ENCODE results near the gene RNF180. TPM values are rescaled to one million over a fixed set of nuclear protein-coding genes. Genes with fewer than 3 reads are reported as not detected.

Gene RNF180
- total and polyA plus RNA-seq, 2 donors (not counting 1 experiment from before 2014, with no cell fraction given) = not detected

GRCh38 chr5:64210866-64211265 is 45.2 kb downstream of the RNF180 start:
- H4K20me1 ChIP-seq (ENCODE audit: control insufficient read depth, insufficient read depth, low read length, poor library complexity, severe bottlenecking) = no peaks in the 10 kb centered on the region
- H3K4me2 ChIP-seq (replicated peaks; ENCODE audit: low read depth, low read length, poor library complexity, severe bottlenecking) = no peak overlapping the region
- H3K27me3 ChIP-seq (replicated peaks in 1 of 4; ENCODE audit: control extremely low read depth in 1 of 4, control insufficient read depth in 3 of 4, insufficient read depth in 4 of 4, low read length in 3 of 4) = no peaks in the 10 kb centered on the region
- no peak for DNase-seq
- H3K9ac ChIP-seq (ENCODE audit: low read length) = no peak overlapping the region
- H2AFZ ChIP-seq (ENCODE audit: insufficient read depth, low read depth, low read length, poor library complexity, severe bottlenecking) = no peak overlapping the region
- no peaks in the 10 kb centered on the region for H3K79me2 ChIP-seq (ENCODE audit: control insufficient read depth, insufficient read depth, low read length)
- intact Hi-C loops (cut with micrococcal nuclease) = no loop called here
- Mint-ChIP-seq H3K4me1 (no peaks in the 10 kb centered on the region), H3K9me3 (ENCODE audit: insufficient read depth) (no peaks in the 10 kb centered on the region), H3K27ac (no peak overlapping the region), H3K4me3 (no peak overlapping the region), H3K27me3 (peaks cover 3% of the 10 kb centered on the region)
- CTCF ChIA-PET = no interaction called here
- H3K4me3 ChIP-seq (ENCODE audit: control extremely low read depth in 1 of 5, extremely low read depth in 1 of 5, insufficient read depth in 1 of 5, low read depth in 2 of 5, low read length in 4 of 5) = no peak overlapping the region
- H3K9me3 ChIP-seq (ENCODE audit: control extremely low read depth in 1 of 3, control insufficient read depth in 2 of 3, insufficient read depth in 1 of 3, low read length in 2 of 3) = no peaks in the 10 kb centered on the region
- no peak for ATAC-seq (ENCODE audit: low read depth)
- H3K36me3 ChIP-seq (replicated peaks in 1 of 2; ENCODE audit: control extremely low read depth in 1 of 2, control insufficient read depth in 1 of 2, extremely low read depth in 1 of 2, insufficient read depth in 2 of 2, low read length in 1 of 2) = no peaks in the 10 kb centered on the region
- H3K4me1 ChIP-seq (ENCODE audit: control insufficient read depth in 2 of 2, insufficient read depth in 2 of 2, low read length in 2 of 2) = no peaks in the 10 kb centered on the region
- POLR2A ChIA-PET = no interaction called here
- no peak overlapping the region for H3K27ac ChIP-seq (ENCODE audit: low read length in 2 of 2)
- TF ChIP-seq EZH2 (IDR thresholded peaks at IDR 0.05; ENCODE audit: borderline replicate concordance, insufficient read depth, low read depth, low read length, poor library complexity, severe bottlenecking) = no peak
- TF ChIP-seq, protein P1, sequence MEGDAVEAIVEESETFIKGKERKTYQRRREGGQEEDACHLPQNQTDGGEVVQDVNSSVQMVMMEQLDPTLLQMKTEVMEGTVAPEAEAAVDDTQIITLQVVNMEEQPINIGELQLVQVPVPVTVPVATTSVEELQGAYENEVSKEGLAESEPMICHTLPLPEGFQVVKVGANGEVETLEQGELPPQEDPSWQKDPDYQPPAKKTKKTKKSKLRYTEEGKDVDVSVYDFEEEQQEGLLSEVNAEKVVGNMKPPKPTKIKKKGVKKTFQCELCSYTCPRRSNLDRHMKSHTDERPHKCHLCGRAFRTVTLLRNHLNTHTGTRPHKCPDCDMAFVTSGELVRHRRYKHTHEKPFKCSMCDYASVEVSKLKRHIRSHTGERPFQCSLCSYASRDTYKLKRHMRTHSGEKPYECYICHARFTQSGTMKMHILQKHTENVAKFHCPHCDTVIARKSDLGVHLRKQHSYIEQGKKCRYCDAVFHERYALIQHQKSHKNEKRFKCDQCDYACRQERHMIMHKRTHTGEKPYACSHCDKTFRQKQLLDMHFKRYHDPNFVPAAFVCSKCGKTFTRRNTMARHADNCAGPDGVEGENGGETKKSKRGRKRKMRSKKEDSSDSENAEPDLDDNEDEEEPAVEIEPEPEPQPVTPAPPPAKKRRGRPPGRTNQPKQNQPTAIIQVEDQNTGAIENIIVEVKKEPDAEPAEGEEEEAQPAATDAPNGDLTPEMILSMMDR (IDR thresholded peaks at IDR 0.05) = no peak

DNA sequence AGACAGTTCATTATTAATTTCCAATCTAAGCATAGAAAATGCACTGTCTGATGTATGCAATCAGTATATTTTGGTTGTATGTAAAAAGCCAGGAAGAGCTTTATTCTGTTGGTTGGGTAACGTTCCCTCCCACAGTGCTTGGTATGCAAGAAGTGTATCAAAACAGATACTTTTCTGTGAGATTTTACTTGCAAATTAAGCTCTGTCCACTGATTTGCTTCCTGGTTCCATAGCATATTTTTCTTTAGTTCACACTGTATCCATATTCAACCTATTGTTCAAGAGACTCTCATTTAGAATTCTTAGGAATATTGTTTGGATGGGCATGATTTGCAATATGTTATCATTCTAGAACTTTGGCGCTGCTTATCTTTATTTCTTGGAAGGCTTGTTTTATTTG is 47.4 kb downstream of the RNF180 start:
- intact Hi-C loops (cut with micrococcal nuclease) = no loop called here
- TF ChIP-seq, protein P1 (IDR thresholded peaks at IDR 0.05) = no peak
- TF ChIP-seq EZH2 (IDR thresholded peaks at IDR 0.05; ENCODE audit: borderline replicate concordance, insufficient read depth, low read depth, low read length, poor library complexity, severe bottlenecking) = no peak
- Histone ChIP-seq H3K27ac (ENCODE audit: low read length in 2 of 2) (no peak overlapping the region), H4K20me1 (ENCODE audit: control insufficient read depth, insufficient read depth, low read length, poor library complexity, severe bottlenecking) (no peaks in the 10 kb centered on the region), H2AFZ (ENCODE audit: insufficient read depth, low read depth, low read length, poor library complexity, severe bottlenecking) (no peak overlapping the region), H3K4me1 (ENCODE audit: control insufficient read depth in 2 of 2, insufficient read depth in 2 of 2, low read length in 2 of 2) (no peaks in the 10 kb centered on the region), H3K4me2 (replicated peaks; ENCODE audit: low read depth, low read length, poor library complexity, severe bottlenecking) (no peak overlapping the region), H3K36me3 (replicated peaks in 1 of 2; ENCODE audit: control extremely low read depth in 1 of 2, control insufficient read depth in 1 of 2, extremely low read depth in 1 of 2, insufficient read depth in 2 of 2, low read length in 1 of 2) (no peaks in the 10 kb centered on the region), H3K4me3 (ENCODE audit: control extremely low read depth in 1 of 5, extremely low read depth in 1 of 5, insufficient read depth in 1 of 5, low read depth in 2 of 5, low read length in 4 of 5) (no peak overlapping the region), H3K79me2 (ENCODE audit: control insufficient read depth, insufficient read depth, low read length) (no peaks in the 10 kb centered on the region), H3K9me3 (ENCODE audit: control extremely low read depth in 1 of 3, control insufficient read depth in 2 of 3, insufficient read depth in 1 of 3, low read length in 2 of 3) (no peaks in the 10 kb centered on the region), H3K27me3 (replicated peaks in 1 of 4; ENCODE audit: control extremely low read depth in 1 of 4, control insufficient read depth in 3 of 4, insufficient read depth in 4 of 4, low read length in 3 of 4) (no peaks in the 10 kb centered on the region), H3K9ac (ENCODE audit: low read length) (no peak overlapping the region)
- Mint-ChIP-seq H3K27ac (no peak overlapping the region), H3K4me1 (no peaks in the 10 kb centered on the region), H3K4me3 (no peak overlapping the region), H3K27me3 (no peaks in the 10 kb centered on the region), H3K9me3 (ENCODE audit: insufficient read depth) (no peaks in the 10 kb centered on the region)
- WGBS (ENCODE audit: insufficient coverage) = no CpG with 5 or more reads among the region's 2 CpGs
- ATAC-seq (ENCODE audit: low read depth) (no peak), DNase-seq (no peak)
- ChIA-PET POLR2A (no interaction called here), CTCF (no interaction called here)
